Esophagus muscularis mucosa (tissue), 4 donors: Measurements from ENCODE around the gene FBXO45.
"Not testable (repeated sequence)": the region's sequence is repeated elsewhere in the genome, so short reads cannot be mapped to it uniquely, and the experiment has no call there.

ENCODE experiments used
- EP300 ChIP-seq: sonication (generic); formaldehyde crosslinking; IDR thresholded peaks from one replicate; pipeline ENCODE4 v1.6.1; 2017; ENCODE audit warnings: antibody characterized with exemption
- POLR2A ChIP-seq: fragments of 450-650 bp; IDR thresholded peaks from one replicate; pipeline ENCODE4 v1.6.1; 2017; ENCODE audit warnings: antibody characterized with exemption, moderate library complexity, mild to moderate bottlenecking, low read depth
- POLR2AphosphoS5 ChIP-seq, 2 donors: sonication (generic); formaldehyde crosslinking; IDR thresholded peaks; one replicate each; pipeline ENCODE4 v1.6.1; 2017; ENCODE audit warnings: antibody characterized with exemption in 2 of 2
- TF ChIP-seq, protein P1 (sequence below), 3 experiments: fragments of 200-600 bp in 2 of 3; fragments of 450-650 bp in 1 of 3; sonication (generic) in 2 of 3; IDR thresholded peaks; one replicate each; pipeline ENCODE4 v1.5.1; 2017 to 2019; ENCODE audit warnings: antibody characterized with exemption in 3 of 3, mild to moderate bottlenecking in 2 of 3, moderate library complexity in 1 of 3

DNA sequence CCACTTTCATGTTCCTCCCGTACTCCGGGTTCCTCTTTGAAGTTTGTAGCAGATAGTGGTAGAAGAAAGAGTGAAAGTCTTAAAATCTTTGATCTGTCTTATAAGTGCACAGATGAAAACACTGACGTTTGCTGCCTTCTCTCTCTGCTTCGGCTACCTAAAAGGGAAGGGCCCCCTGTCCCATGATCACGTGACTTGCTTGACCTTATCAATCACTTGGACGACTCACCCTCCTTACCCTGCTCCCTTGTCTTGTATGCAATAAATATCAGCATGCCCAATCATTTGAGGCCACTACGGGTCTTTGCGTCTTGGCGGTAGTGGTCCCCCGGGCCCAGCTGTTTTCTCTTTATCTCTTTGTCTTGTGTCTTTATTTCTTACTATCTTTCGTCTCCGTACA is 47.2 kb upstream of the FBXO45 start:
- TF ChIP-seq EP300; POLR2A; POLR2AphosphoS5 (IDR thresholded peaks at IDR 0.05): not testable (repeated sequence)
- TF ChIP-seq, protein P1, sequence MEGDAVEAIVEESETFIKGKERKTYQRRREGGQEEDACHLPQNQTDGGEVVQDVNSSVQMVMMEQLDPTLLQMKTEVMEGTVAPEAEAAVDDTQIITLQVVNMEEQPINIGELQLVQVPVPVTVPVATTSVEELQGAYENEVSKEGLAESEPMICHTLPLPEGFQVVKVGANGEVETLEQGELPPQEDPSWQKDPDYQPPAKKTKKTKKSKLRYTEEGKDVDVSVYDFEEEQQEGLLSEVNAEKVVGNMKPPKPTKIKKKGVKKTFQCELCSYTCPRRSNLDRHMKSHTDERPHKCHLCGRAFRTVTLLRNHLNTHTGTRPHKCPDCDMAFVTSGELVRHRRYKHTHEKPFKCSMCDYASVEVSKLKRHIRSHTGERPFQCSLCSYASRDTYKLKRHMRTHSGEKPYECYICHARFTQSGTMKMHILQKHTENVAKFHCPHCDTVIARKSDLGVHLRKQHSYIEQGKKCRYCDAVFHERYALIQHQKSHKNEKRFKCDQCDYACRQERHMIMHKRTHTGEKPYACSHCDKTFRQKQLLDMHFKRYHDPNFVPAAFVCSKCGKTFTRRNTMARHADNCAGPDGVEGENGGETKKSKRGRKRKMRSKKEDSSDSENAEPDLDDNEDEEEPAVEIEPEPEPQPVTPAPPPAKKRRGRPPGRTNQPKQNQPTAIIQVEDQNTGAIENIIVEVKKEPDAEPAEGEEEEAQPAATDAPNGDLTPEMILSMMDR (IDR thresholded peaks at IDR 0.05) = not testable (repeated sequence)
